CD4-positive, alpha-beta T cell treated with Interleukin-10 for 1 hour (primary cell): Measurements from ENCODE around the gene PARP6.

Experiments used
- DNase-seq: peaks from one replicate; pipeline ENCODE4 v3.0.0-alpha.2; 2020

Gene PARP6

GRCh38 chr15:72198356-72199204 is 73.8 kb downstream of the PARP6 start:
- no peak for DNase-seq

GRCh38 chr15:72197460-72198355 is 74.6 kb downstream of the PARP6 start, which contains the start of gene GRAMD2A:
Gene GRAMD2A, minus strand, starts transcription at chr15:72197787.
- peak; percentile 11 for DNase-seq

GRCh38 chr15:72197041-72197459 is 75.3 kb downstream of the PARP6 start:
- no peak for DNase-seq

- no peak for DNase-seq
Observed at GRCh38 chr15:72196409-72197040, 75.8 kb downstream of the PARP6 start.

- DNase-seq: peak; percentile 17
Observed at GRCh38 chr15:72195101-72195511, 77.2 kb downstream of the PARP6 start.

GRCh38 chr15:72193836-72194396 is 78.4 kb downstream of the PARP6 start:
- no peak for DNase-seq

GRCh38 chr15:72192416-72192815 is 79.9 kb downstream of the PARP6 start:
- no peak for DNase-seq
